Tibial artery (tissue), 4 donors: ENCODE measurements around the gene EBPL.
A peak's percentile ranks its signal among the peaks of the same experiment; 100 is the strongest.

Experiments
- DNase-seq, 2 donors: peaks; one replicate each; pipeline ENCODE4 v3.0.0-alpha.2; 2019
- H3K27ac ChIP-seq, 2 donors: fragments of 200-600 bp; sonication (generic) in 1 of 2; 1 replicate in 1 of 2; 2 replicates in 1 of 2; pipeline ENCODE4 v1.5.1; 2018 to 2019; ENCODE audit warnings: mild to moderate bottlenecking in 1 of 2
- H3K27me3 ChIP-seq, 2 donors: fragments of 200-600 bp; sonication (generic) in 1 of 2; one replicate each; pipeline versions ENCODE4 v1.5.1 to v1.6.0; 2016 to 2019
- H3K36me3 ChIP-seq, 3 donors: fragments of 200-600 bp; sonication (generic) in 2 of 3; one replicate each; pipeline ENCODE4 v1.5.1; 2016 to 2019; ENCODE audit warnings: mild to moderate bottlenecking in 2 of 3
- H3K4me1 ChIP-seq, 4 donors: fragments of 200-600 bp; sonication (generic) in 2 of 4; 1 replicate in 3 of 4; 2 replicates in 1 of 4; pipeline ENCODE4 v1.5.1; 2016 to 2019
- H3K4me3 ChIP-seq, 2 donors: fragments of 200-600 bp; sonication (generic) in 1 of 2; 1 replicate in 1 of 2; 2 replicates in 1 of 2; pipeline ENCODE4 v1.5.1; 2018 to 2019; ENCODE audit warnings: mild to moderate bottlenecking in 2 of 2
- H3K9me3 ChIP-seq, 3 donors: fragments of 200-600 bp; sonication (generic) in 1 of 3; one replicate each; pipeline ENCODE4 v1.5.1; 2016 to 2019
- intact Hi-C: fragments of 100-400 bp; cut with DNase I; formaldehyde crosslinking; loops from one replicate; pipeline ENCODE4 v1.15.0; 2023; ENCODE audit warnings: low total_unique reads
- TF ChIP-seq, protein P1 (sequence below), 2 experiments: fragments of 200-600 bp in 1 of 2; fragments of 450-650 bp in 1 of 2; IDR thresholded peaks; one replicate each; pipeline ENCODE4 v1.5.1; 2017 to 2019; ENCODE audit warnings: antibody characterized with exemption in 2 of 2, mild to moderate bottlenecking in 1 of 2, moderate library complexity in 1 of 2

EBPL gene

DNA sequence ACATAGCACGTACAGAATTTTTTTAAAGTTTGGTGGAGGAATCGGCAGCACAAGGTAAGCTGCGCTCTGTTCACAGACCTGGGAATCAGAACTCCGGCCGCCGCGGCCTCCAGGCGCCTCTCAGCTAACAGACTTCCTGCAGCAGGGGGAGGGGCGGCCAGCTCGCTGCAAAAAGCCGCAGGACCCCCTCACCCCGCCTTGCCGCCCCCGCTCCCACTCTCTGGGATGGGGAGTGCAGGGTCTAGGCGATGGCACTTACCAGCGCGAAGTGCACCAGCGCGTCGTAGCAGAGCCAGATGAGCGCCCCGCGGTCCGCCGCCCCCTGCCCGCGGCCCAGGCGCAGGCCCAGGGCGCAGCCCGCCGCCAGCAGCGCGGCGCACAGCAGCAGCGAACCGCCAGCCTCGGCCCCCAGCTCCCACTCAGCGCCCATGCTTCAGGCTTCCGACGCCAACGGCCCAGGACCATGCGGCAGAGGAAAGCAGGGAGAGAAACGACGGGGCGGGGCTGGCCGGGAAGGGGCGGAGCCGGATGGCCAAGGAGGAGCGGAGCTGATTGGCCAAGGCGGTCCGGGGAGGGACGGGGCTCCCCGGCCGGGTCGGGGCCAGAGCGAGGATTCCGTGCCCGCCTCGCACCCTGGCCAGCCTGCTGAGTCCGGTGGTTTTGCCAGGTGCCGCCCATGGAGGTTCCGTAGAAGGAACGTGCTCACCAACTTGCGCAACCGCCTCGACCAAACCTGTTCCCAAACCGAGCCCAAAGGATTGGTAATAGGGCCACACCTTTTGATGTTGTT, at the start of gene EBPL:
Gene EBPL (minus strand): TSS at position 492 of the 790 bp plus-strand sequence. CDS start 62 bp downstream, at position 430.
- Histone ChIP-seq H3K4me1 (peaks cover 0 to 7% (median 3%) of the 10 kb centered on the region in 4 donors), H3K27ac (peak within 1 kb of the TSS; percentile 64 to 76)
- intact Hi-C loops, result loop anchor here (5.0 kb wide), 1 partner anchor 101 kb away; the partner anchor contains the start of gene KPNA3

DNA sequence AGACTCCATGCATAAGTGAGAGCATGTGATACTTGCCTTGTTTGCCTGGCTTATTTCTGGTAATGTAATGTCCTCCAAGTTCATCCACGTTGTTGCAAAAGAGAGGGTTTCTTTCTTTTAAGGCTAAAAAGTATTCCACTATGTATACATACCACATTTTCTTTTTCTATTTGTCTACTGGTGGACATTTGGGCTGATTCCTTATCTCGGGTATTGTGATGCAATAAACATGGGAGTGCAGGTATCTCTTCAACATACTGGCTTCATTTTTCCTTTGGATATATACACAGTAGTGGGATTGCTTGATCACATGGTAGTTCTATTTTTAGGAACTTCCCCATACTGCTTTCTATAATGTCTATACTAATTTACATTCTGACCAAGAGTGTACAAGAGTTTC, 49.6 kb upstream of the EBPL start:
- no peak for DNase-seq
- H3K27ac ChIP-seq, result no peak overlapping the region
- no peaks in the 10 kb centered on the region for H3K4me1 ChIP-seq
- no peaks in the 10 kb centered on the region for H3K9me3 ChIP-seq
- intact Hi-C loops, result no loop called here
- no peaks in the 10 kb centered on the region for H3K27me3 ChIP-seq
- H3K36me3 ChIP-seq, result peaks cover 5 to 24% (median 23%) of the 10 kb centered on the region in 3 donors
- TF ChIP-seq, protein P1, sequence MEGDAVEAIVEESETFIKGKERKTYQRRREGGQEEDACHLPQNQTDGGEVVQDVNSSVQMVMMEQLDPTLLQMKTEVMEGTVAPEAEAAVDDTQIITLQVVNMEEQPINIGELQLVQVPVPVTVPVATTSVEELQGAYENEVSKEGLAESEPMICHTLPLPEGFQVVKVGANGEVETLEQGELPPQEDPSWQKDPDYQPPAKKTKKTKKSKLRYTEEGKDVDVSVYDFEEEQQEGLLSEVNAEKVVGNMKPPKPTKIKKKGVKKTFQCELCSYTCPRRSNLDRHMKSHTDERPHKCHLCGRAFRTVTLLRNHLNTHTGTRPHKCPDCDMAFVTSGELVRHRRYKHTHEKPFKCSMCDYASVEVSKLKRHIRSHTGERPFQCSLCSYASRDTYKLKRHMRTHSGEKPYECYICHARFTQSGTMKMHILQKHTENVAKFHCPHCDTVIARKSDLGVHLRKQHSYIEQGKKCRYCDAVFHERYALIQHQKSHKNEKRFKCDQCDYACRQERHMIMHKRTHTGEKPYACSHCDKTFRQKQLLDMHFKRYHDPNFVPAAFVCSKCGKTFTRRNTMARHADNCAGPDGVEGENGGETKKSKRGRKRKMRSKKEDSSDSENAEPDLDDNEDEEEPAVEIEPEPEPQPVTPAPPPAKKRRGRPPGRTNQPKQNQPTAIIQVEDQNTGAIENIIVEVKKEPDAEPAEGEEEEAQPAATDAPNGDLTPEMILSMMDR (IDR thresholded peaks at IDR 0.05), result no peak
- no peak overlapping the region for H3K4me3 ChIP-seq

More for the DNA sequence above, at the start of gene EBPL:
- DNase-seq, result peak; percentile 92 to 95
- Histone ChIP-seq H3K9me3 (no peaks in the 10 kb centered on the region), H3K36me3 (peaks cover 0 to 8% (median 0%) of the 10 kb centered on the region in 3 donors), H3K27me3 (no peaks in the 10 kb centered on the region), H3K4me3 (peak within 1 kb of the TSS; percentile 67 to 84)
- TF ChIP-seq, protein P1 (IDR thresholded peaks at IDR 0.05), result no peak

DNA sequence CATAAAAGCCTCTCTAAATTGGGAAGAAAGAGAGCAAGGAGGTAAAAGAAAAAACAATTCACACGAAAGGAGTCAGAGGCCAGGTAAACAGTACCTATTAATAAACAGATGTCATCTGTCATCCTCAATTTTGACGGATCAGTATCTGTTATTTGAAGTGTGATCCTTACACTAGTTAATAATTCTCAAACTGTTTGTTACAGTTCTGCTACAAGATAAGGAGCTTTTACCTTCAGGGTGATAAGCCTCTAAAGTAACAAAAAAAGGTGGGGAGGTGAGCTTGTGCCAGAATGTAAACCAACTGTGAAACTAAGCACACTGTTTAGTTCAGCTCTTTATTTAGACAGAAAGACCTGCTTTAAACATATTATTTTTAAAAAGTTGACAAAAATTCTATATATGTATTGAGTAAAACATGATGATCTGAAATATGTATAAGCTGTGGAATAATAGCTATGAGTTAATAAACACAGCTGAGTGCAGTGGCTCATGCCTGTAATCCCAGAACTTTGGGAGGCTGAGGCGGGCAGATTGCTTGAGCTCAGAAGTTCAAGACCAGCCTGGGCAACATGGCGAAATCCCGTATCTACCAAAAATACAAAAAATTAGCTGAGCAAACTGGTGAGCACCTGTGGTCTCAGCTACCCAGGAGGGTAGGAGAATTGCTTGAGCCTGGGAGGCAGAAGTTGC, 48.4 kb upstream of the EBPL start:
- TF ChIP-seq, protein P1 (IDR thresholded peaks at IDR 0.05), result no peak
- DNase-seq, result no peak
- no peak overlapping the region for H3K4me3 ChIP-seq
- H3K4me1 ChIP-seq, result no peaks in the 10 kb centered on the region
- intact Hi-C loops, result no loop called here
- H3K27me3 ChIP-seq, result no peaks in the 10 kb centered on the region
- H3K27ac ChIP-seq, result no peak overlapping the region
- H3K9me3 ChIP-seq, result no peaks in the 10 kb centered on the region
- H3K36me3 ChIP-seq, result peaks cover 5 to 11% (median 10%) of the 10 kb centered on the region in 3 donors

DNA sequence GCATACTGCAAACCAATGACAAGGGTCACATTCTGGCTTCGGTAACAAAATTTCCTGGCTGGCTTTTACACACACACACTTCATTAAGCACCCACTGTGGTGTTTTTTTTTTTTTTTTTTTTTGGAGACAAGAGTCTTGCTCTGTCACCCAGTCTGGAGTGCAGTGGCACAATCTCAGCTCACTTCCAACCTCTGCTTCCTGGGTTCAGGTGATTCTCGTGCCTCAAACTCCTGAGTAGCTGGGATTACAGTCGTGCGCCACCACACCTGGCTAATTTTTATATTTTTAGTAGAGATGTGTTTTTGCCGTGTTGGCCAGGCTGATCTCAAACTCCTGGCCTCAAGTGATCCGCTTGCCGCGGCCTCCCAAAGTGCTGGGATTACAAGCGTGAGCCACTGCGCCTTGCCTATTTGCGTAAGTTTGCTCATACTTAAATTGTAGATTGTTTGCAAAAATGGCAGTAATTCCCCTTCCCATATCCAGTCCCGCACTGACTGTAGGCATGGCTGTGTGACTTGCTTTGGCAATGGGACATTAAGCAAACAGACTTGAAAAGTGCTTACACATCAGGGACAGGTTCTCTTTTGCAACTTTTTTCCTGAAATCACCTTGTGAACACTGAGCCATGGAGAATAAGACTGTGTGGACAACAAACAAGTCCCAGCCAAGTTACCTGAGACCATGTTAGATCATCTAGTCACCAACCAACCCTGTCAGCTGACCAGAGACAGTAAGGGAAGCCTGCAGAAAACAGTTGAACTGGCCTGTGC, 42.1 kb upstream of the EBPL start:
- peaks cover 0 to 14% (median 0%) of the 10 kb centered on the region in 3 donors for H3K36me3 ChIP-seq
- H3K4me1 ChIP-seq, result peaks cover 0 to 8% (median 0%) of the 10 kb centered on the region in 4 donors
- TF ChIP-seq, protein P1 (IDR thresholded peaks at IDR 0.05), result no peak
- no peaks in the 10 kb centered on the region for H3K27me3 ChIP-seq
- intact Hi-C loops, result no loop called here
- no peak for DNase-seq
- no peak overlapping the region for H3K4me3 ChIP-seq
- H3K9me3 ChIP-seq, result no peaks in the 10 kb centered on the region
- no peak overlapping the region for H3K27ac ChIP-seq

DNA sequence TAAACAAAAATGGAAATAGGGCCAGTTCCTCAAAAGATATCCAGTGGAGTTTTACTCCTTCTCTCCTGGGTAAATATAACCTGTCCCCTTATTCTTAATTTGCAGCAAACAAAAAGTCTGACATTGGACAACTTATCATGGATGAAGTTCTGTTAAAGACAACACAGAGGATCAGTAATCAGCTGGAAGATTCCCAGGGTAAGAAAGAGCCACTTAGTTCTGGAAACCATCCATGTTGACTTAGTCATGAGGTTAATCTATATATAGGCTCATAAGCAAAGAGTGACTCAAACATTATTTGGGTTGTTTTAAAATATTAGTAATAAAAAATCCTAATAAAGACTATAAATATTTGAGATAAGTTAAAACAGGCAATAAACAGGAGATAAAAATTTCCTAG, 40.5 kb upstream of the EBPL start:
- DNase-seq, result no peak
- intact Hi-C loops, result no loop called here
- no peaks in the 10 kb centered on the region for H3K9me3 ChIP-seq
- H3K4me1 ChIP-seq, result peaks cover 0 to 8% (median 0%) of the 10 kb centered on the region in 4 donors
- H3K4me3 ChIP-seq, result no peak overlapping the region
- H3K36me3 ChIP-seq, result peaks cover 0 to 17% (median 0%) of the 10 kb centered on the region in 3 donors
- no peak overlapping the region for H3K27ac ChIP-seq
- TF ChIP-seq, protein P1 (IDR thresholded peaks at IDR 0.05), result no peak
- H3K27me3 ChIP-seq, result no peaks in the 10 kb centered on the region
